IMR-90 (cell line): ENCODE results near the gene PRKD1.

Source experiments
- CTCF ChIP-seq: conservative IDR thresholded peaks from 2 replicates; pipeline ENCODE4 v1.5.1; 2012; ENCODE audit warnings: mild to moderate bottlenecking, low read depth, low read length, improper control_type of control experiment
- MAZ ChIP-seq: IDR thresholded peaks from 2 replicates; pipeline ENCODE4 v1.6.1; 2012; ENCODE audit warnings: low read depth, mild to moderate bottlenecking, low read length, improper control_type of control experiment, moderate library complexity, borderline replicate concordance
- RFX5 ChIP-seq: IDR thresholded peaks from 2 replicates; pipeline ENCODE4 v1.8.0; 2012; ENCODE audit warnings: low read depth, mild to moderate bottlenecking, low read length, moderate library complexity

GRCh38 chr14:29652571-29652970 lies 275.1 kb downstream of the PRKD1 start:
- TF ChIP-seq CTCF (no peak), MAZ (no peak), RFX5 (no peak)
